RKO (cell line): ENCODE measurements around the gene HAUS1.
A peak's percentile ranks its signal among the peaks of the same experiment; 100 is the strongest.
"Not testable (repeated sequence)": the region's sequence is repeated elsewhere in the genome, so short reads cannot be mapped to it uniquely, and the experiment has no call there.

Experiments
- DNase-seq: peaks from one replicate; pipeline ENCODE4 v3.0.0-alpha.2; 2016; ENCODE audit warnings: low spot score

HAUS1 gene

DNA sequence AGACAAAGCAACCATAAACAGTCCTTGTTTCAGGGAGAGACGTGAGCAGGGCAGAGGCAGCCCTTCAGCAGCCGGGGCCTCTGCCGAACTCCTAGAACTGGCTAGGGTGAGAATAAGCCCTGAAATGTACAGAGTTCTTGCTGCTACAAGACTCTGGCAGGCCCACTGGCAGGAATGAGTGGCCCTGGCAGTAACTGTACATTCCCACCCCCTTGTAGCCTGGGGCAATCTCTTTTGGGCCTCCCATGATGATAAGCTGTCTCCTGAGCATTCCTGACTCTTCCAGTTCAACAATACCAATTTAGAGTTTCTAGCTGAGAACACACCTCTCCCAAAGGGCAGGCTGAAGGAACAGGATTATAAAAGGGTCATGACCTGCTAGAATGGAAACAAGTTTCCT is 54.3 kb downstream of the HAUS1 start:
- DNase-seq = no peak

GRCh38 chr18:46160050-46160798 is 56.0 kb downstream of the HAUS1 start:
- no peak for DNase-seq

GRCh38 chr18:46160840-46161239 is 56.7 kb downstream of the HAUS1 start:
- DNase-seq = not testable (repeated sequence)

DNA sequence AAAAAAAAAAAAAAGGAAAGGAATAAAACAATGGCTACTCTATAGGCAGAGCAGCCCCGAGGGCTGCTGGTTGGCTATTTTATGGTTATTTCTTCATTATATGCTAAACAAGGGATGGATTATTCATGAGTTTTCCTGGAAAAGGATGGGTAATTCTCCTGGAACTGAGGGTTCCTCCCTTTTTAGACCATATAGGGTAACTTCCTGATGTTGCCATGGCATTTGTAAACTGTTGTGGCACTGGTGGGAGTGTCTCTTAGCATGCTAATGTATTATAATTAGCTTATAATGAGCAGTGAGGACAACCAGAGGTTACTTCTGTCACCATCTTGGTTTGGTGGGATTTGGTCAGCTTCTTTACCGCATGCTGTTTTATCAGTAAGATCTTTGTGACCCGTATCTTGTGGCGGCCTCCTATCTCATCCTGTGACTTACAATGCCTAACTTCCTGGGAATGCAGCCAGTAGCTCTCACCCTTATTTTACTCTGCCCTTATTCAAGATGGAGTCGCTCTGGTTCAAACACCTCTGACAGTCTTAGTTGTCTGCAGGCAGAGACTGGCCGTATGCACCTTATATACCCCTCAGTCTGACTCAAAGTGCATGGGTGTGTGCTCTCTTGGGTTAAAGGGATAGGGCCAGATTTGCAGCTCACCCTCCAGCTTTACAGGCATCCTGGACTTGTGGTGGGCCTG is 57.7 kb downstream of the HAUS1 start:
- DNase-seq = peak; percentile 19

DNA sequence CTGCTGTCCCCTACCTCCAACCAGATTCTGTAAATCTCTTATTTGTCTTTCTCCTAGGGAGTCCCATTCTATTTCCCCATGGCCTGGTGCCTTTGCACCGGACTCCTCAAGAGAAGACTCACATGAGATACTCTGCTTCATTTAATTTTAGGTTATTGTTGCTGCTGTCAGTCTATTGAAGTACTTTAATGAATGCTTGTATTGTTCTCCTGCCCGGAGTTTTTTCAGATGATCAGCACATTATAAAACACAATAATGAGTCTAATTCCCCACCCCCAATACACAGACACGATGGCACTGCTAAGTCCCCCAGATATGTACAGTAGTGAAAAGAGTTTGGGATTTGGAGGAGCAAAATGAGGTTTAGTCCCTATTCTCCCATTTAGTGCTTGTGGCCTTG is 58.9 kb downstream of the HAUS1 start:
- DNase-seq = no peak

GRCh38 chr18:46163941-46164499 is 59.8 kb downstream of the HAUS1 start:
- DNase-seq = no peak

DNA sequence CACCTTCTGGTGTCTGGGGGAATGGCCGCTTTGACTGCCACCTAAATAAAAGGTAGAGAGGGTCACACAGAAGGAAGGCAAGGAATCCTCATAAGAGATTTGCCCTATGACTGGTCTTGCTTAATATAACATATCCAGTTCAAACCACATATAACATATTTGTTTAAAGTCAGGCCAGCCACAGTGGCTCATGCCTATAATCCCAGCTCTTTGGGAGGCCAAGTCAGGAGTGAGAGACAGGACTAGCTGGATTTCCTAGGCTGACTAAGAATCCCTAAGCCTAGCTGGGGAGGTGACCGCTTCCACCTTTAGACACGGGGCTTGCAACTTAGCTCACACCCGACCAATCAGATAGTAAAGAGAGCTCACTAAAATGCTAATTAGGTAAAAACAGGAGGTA is 60.3 kb downstream of the HAUS1 start:
- not testable (repeated sequence) for DNase-seq

- no peak for DNase-seq
Measured at GRCh38 chr18:46164920-46165319, 60.7 kb downstream of the HAUS1 start.

DNA sequence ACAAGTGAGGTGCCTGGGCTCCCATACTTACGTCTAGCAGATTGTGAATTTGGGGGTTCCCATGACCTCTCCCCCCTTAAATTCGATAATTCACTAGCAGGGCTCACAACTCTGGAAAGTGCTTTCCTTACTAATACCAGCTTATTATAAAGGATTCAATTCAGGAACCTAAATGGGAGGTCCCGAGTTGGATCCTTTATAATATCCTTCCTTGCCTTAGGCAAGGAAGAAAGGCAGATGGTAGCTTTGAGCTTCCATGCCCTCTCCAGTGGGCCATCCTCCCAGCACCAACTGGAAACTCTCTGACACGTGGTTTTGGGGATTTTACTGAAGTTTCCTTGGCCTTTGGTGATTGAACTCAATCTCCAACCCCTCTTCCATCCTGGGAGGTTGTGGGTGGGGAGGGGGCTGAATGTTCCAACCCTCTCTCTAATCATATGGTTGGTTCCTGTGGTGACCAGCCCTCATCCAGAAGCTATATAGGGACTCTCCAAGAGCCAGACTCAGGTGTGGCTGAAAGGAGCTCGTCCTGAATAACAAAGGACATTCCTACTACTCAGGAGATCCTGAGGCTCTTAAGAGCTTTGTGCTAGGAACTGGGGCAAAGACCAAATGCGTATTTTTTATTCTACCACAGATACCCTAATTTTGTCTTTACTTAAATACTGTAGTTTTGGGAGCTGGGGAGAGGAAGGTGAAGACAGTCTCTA is 62.2 kb downstream of the HAUS1 start:
- DNase-seq = no peak

DNA sequence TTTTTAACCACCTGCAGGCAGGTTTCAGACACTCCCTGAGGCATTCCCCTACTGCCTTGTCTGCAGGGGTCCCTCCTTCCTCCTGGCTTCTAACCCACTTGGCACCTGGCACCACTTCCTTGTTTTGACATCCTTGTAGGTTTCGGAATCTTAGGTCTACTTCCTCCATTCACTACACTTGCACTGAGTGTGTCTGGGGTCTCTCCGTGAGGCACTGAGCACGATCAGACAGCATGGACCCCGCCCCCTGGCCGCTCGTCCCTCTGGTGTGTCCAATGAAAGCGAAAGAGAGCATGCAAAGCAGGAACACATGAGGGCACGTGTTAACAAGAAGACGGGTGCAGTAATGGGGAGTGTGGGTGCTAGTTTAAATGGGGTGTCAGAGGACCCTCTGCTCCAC is 63.8 kb downstream of the HAUS1 start:
- no peak for DNase-seq

- peak; percentile 69 for DNase-seq
Measured at GRCh38 chr18:46169464-46169941, 65.3 kb downstream of the HAUS1 start.

- no peak for DNase-seq
Measured at GRCh38 chr18:46171331-46171730, 67.1 kb downstream of the HAUS1 start.

DNA sequence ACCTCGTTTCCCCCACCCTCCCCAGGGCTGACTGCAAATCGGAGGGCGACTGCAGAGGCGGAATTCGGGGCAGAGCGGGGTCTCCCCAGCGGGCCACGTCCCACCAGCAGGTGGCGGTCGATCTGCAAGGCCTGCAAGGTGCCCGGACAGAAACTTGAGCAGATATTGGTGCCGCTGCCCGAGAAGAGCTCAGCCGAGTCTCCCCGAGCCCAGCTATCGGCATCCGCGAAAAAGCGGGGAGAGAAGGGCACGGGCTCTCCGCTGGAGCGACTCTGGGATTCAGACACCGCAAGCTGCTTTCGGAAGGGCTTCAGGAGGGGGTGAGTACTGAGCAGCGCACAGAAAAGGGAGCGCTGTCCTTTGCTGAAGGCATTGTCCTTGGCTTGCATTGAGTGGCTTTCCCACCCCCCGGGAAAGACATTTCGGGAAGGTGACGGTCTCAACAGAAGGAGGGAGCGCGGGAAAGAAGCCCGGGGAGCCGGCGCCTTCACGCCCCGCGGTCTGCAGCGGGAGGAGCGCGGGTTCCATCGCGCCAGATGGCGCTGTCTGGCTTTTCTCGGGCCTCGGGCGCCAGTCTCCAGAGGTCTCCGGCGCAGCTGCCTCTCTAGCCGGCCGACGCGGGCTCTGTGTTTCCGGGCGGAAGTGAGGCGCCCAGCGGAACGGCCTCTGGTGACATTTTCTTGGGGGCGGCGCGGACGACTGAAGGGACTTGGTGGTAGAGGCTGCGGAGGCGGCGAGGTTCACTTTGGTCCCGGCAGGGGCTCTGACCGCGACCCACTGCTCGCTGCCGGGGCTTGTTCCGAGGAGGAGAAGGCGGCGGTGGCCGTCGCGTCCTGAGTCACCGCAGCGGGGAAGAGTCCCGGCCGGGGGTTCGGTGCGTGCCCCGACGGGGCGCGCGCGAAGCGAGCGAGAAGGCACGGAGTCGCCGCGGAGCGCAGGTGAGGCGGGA is 69.5 kb downstream of the HAUS1 start:
- DNase-seq = peak; percentile 92

DNA sequence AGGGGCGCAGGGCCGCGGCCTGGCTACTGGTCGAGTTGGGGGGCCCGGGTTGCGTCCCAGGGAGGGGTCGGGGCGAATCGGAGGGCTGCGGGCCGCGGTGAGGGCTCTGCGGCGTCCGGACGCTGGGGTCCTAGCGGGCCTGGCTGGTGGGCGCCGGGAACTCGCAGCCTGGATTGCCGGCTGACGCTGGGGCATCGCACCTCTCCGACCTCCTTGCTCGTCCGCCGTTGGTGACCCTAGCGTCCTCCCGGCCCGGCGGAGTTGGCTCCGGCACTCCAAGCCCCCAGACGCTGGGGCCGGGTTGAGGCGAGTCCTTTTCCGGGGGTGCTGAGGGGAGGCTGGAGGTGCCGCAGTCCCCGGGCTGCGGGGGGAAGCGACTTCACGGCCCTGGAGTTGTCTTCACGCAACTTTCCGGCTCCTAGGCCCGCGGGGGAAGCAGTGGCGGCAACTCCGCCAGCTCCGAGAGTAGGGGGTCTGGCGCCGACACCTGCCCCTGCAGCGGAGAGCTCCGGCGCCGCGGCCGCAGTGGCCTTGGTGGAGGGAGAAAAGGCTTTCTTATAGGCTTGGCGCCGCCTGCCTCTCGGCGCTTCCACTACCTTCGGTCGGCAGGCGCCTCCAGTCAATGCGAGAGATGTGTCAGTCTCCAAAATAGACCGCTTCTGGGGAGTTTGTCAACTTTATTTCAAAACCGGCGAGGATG is 70.3 kb downstream of the HAUS1 start:
- peak; percentile 68 for DNase-seq

DNA sequence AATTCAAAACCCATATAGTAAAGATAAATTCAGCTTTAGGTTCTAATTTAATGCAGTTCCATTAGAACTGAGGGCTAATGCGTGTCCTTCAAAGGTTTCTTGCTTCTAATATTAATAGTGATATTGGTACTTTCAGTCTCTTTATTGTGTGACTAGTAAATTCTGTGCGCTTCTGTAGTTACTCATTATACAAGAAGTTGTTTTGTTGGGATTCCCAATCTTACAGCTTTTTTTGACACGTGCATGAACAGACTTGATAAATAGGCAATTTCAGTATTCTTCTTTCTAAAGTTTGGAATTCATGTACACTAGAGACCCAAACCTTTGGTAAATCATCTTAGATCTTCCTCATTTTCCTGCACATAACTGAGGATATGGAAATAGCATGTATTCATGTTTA is 71.8 kb downstream of the HAUS1 start:
- no peak for DNase-seq
